Keratinocyte (primary cell): Measurements from ENCODE around the gene BCORL1. TPM values are rescaled to one million over a fixed set of nuclear protein-coding genes. Genes with fewer than 3 reads are reported as not detected.

Source experiments
- DNase-seq: peaks from one replicate; pipeline ENCODE4 v3.0.0-alpha.2; 2011; ENCODE audit warnings: low read depth, missing footprints, low spot score
- FAIRE-seq: peaks from 2 replicates; lab custom pipeline; 2011; peaks lifted over from hg19 to GRCh38; lab: Jason Lieb, UNC
- H2AFZ ChIP-seq: 2 replicates; pipeline ENCODE4 v1.6.0; 2012; ENCODE audit warnings: low read length, control low read depth, inconsistent platforms; ENCODE audit not compliant: control insufficient read depth
- H3K27ac ChIP-seq: 2 replicates; pipeline ENCODE4 v1.5.1; 2011; ENCODE audit warnings: low read length; ENCODE audit not compliant: control insufficient read depth, insufficient read depth
- H3K27me3 ChIP-seq: 3 replicates; pipeline ENCODE4 v1.6.0; 2011; ENCODE audit warnings: low read length; ENCODE audit not compliant: control insufficient read depth, insufficient read depth; ENCODE audit errors: extremely low read depth
- H3K36me3 ChIP-seq, 2 experiments: 2 replicates in 1 of 2; 3 replicates in 1 of 2; pipeline ENCODE4 v1.5.1; 2011; ENCODE audit warnings: low read length in 2 of 2, mild to moderate bottlenecking in 1 of 2; ENCODE audit not compliant: control insufficient read depth in 2 of 2, insufficient read depth in 2 of 2; ENCODE audit errors: extremely low read depth in 1 of 2
- H3K4me1 ChIP-seq: 3 replicates; pipeline ENCODE4 v1.5.1; 2011; ENCODE audit warnings: low read length; ENCODE audit not compliant: control insufficient read depth, insufficient read depth; ENCODE audit errors: extremely low read depth
- H3K4me2 ChIP-seq: 3 replicates; pipeline ENCODE4 v1.6.0; 2011; ENCODE audit warnings: low read depth, low read length; ENCODE audit not compliant: control insufficient read depth, insufficient read depth; ENCODE audit errors: extremely low read depth
- H3K4me3 ChIP-seq, 3 experiments: fragments of 200-600 bp in 1 of 3; sonication (generic) in 1 of 3; 2 replicates in 2 of 3; 3 replicates in 1 of 3; pipeline ENCODE4 v1.5.1; 2011 to 2016; ENCODE audit warnings: low read length in 3 of 3, mild to moderate bottlenecking in 3 of 3, control low read depth in 2 of 3, inconsistent platforms in 1 of 3, low read depth in 1 of 3, mixed read lengths in 1 of 3, mixed run types in 1 of 3, moderate library complexity in 1 of 3; ENCODE audit not compliant: control insufficient read depth in 2 of 3, insufficient read depth in 2 of 3; ENCODE audit errors: extremely low read depth in 1 of 3
- H3K79me2 ChIP-seq: 2 replicates; pipeline ENCODE4 v1.6.0; 2012; ENCODE audit warnings: low read length; ENCODE audit not compliant: control insufficient read depth, insufficient read depth
- H3K9ac ChIP-seq: 3 replicates; pipeline ENCODE4 v1.6.0; 2011; ENCODE audit warnings: low read length; ENCODE audit not compliant: control insufficient read depth, insufficient read depth; ENCODE audit errors: extremely low read depth
- H3K9me1 ChIP-seq: 3 replicates; pipeline ENCODE4 v1.6.0; 2011; ENCODE audit warnings: low read length; ENCODE audit not compliant: control insufficient read depth, insufficient read depth; ENCODE audit errors: extremely low read depth
- H3K9me3 ChIP-seq: 2 replicates; pipeline ENCODE4 v1.5.1; 2012; ENCODE audit warnings: low read depth, low read length; ENCODE audit not compliant: control insufficient read depth
- H4K20me1 ChIP-seq: 3 replicates; pipeline ENCODE4 v1.6.0; 2011; ENCODE audit warnings: low read length; ENCODE audit not compliant: control insufficient read depth, insufficient read depth; ENCODE audit errors: extremely low read depth
- EZH2 ChIP-seq: IDR thresholded peaks from one replicate; pipeline ENCODE4 v1.6.1; 2012; ENCODE audit warnings: inconsistent platforms, mild to moderate bottlenecking, low read length, moderate library complexity
- dilution Hi-C: fragments of 300-500 bp; cut with MboI; formaldehyde crosslinking; loops from one replicate; pipeline ENCODE4 v1.7.0; 2020; ENCODE audit warnings: low sequenced_read_pairs; ENCODE audit not compliant: extremely low pct_ligation_motif_present
- polyA plus RNA-seq, 5 experiments: library from polyadenylated mRNA; depleted of rRNA in 3 of 5; stranded (reverse) in 3 of 5; stranded (forward) in 1 of 5; unstranded in 1 of 5; fragments of >200 nt; gene quantifications; 1 replicate in 1 of 5; 2 replicates in 3 of 5; 3 replicates in 1 of 5; pipeline versions ENCODE4 v1.2.1 to v1.2.3, GENCODE V29; 2011 to 2012; ENCODE audit warnings: missing spikeins in 2 of 5, low read depth in 1 of 5, low replicate concordance in 1 of 5
- TF ChIP-seq, protein P1 (sequence below), 3 experiments: IDR thresholded peaks in 1 of 3; conservative IDR thresholded peaks in 1 of 3; optimal IDR thresholded peaks in 1 of 3; 2 replicates in 2 of 3; 3 replicates in 1 of 3; pipeline versions ENCODE3 to v1.5.1; 2011; ENCODE audit warnings: low read length in 3 of 3, mild to moderate bottlenecking in 3 of 3, moderate library complexity in 2 of 3, control low read depth in 1 of 3, inconsistent platforms in 1 of 3; ENCODE audit not compliant: insufficient read depth in 2 of 3; ENCODE audit errors: extremely low read depth in 1 of 3

The BCORL1 gene
- polyA plus RNA-seq, 1 donor (not counting 4 experiments of a cell fraction or from before 2014, with no cell fraction given), result 0.54 TPM

- dilution Hi-C loops, result no loop called here
- no peak overlapping the region for H3K27ac ChIP-seq
- H3K4me3 ChIP-seq, result peak overlapping the region; percentile 47 to 60 (median 57)
Observed at GRCh38 chrX:129984111-129984958, 1.9 kb downstream of the BCORL1 start.

DNA sequence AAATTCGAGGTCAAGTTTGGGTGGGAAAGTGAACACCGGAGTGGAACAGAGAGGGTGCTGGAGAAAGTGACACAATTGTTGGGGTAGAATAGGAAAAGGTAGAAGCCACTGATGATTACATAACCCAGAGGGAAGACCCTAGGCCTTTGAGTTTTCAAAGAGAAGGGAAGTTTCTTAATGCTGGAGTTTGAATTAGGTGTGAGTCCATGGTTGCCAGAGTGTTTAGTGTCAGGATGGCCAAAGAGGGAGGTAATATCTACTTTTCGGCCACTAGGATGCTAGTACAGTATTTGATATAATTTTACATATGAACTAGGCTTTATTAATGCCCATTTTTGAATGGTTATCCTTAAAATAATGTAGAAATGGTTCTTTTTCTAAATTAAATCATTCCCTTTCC is 5.4 kb downstream of the BCORL1 start:
- TF ChIP-seq EZH2, result no peak
- TF ChIP-seq, protein P1, sequence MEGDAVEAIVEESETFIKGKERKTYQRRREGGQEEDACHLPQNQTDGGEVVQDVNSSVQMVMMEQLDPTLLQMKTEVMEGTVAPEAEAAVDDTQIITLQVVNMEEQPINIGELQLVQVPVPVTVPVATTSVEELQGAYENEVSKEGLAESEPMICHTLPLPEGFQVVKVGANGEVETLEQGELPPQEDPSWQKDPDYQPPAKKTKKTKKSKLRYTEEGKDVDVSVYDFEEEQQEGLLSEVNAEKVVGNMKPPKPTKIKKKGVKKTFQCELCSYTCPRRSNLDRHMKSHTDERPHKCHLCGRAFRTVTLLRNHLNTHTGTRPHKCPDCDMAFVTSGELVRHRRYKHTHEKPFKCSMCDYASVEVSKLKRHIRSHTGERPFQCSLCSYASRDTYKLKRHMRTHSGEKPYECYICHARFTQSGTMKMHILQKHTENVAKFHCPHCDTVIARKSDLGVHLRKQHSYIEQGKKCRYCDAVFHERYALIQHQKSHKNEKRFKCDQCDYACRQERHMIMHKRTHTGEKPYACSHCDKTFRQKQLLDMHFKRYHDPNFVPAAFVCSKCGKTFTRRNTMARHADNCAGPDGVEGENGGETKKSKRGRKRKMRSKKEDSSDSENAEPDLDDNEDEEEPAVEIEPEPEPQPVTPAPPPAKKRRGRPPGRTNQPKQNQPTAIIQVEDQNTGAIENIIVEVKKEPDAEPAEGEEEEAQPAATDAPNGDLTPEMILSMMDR (optimal IDR thresholded peaks at IDR 0.05 in 1 of 3, IDR thresholded peaks at IDR 0.05 in 1 of 3, conservative IDR thresholded peaks at IDR 0.05 in 1 of 3; ENCODE audit: extremely low read depth in 1 of 3, insufficient read depth in 2 of 3, low read length in 3 of 3), result no peak
- FAIRE-seq (no peak), DNase-seq (no peak)
- Histone ChIP-seq H3K79me2 (no peaks in the 10 kb centered on the region), H3K4me3 (no peak overlapping the region), H2AFZ (no peak overlapping the region), H4K20me1 (no peaks in the 10 kb centered on the region), H3K9me1 (no peaks in the 10 kb centered on the region), H3K27me3 (no peaks in the 10 kb centered on the region), H3K27ac (no peak overlapping the region), H3K4me2 (no peak overlapping the region), H3K9me3 (no peaks in the 10 kb centered on the region), H3K9ac (no peak overlapping the region), H3K36me3 (no peaks in the 10 kb centered on the region), H3K4me1 (no peaks in the 10 kb centered on the region)
- dilution Hi-C loops, result no loop called here

More at GRCh38 chrX:129984111-129984958, 1.9 kb downstream of the BCORL1 start:
- H3K27me3 ChIP-seq, result no peaks in the 10 kb centered on the region
- TF ChIP-seq EZH2, result no peak
- TF ChIP-seq, protein P1 (optimal IDR thresholded peaks at IDR 0.05 in 1 of 3, IDR thresholded peaks at IDR 0.05 in 1 of 3, conservative IDR thresholded peaks at IDR 0.05 in 1 of 3; ENCODE audit: extremely low read depth in 1 of 3, insufficient read depth in 2 of 3, low read length in 3 of 3), result no peak
- H3K4me1 ChIP-seq, result no peaks in the 10 kb centered on the region
- no peaks in the 10 kb centered on the region for H3K9me3 ChIP-seq
- H3K79me2 ChIP-seq, result no peaks in the 10 kb centered on the region
- H4K20me1 ChIP-seq, result no peaks in the 10 kb centered on the region
- no peaks in the 10 kb centered on the region for H3K36me3 ChIP-seq
- peak overlapping the region; percentile 75 for H3K4me2 ChIP-seq
- DNase-seq (no peak), FAIRE-seq (no peak)
- H3K9ac ChIP-seq, result peak overlapping the region; percentile 28
- no peaks in the 10 kb centered on the region for H3K9me1 ChIP-seq
- peak overlapping the region; percentile 10 for H2AFZ ChIP-seq
